Measurements from ENCODE around the gene NFKBIE.

Gene NFKBIE

GRCh38 chr6:44275271-44275748, 10.0 kb upstream of the NFKBIE start:
- DNase-seq (ENCODE audit: low read depth in 2 of 3, low spot score in 2 of 3): no peak

GRCh38 chr6:44273617-44274016, 8.3 kb upstream of the NFKBIE start:
- no peak for DNase-seq (ENCODE audit: low read depth in 2 of 3, low spot score in 2 of 3)

GRCh38 chr6:44272999-44273566, 7.7 kb upstream of the NFKBIE start:
- no peak for DNase-seq (ENCODE audit: low read depth in 2 of 3, low spot score in 2 of 3)

GRCh38 chr6:44272529-44272928, 7.2 kb upstream of the NFKBIE start:
- no peak for DNase-seq (ENCODE audit: low read depth in 2 of 3, low spot score in 2 of 3)

GRCh38 chr6:44271914-44272313, 6.6 kb upstream of the NFKBIE start:
- no peak for DNase-seq (ENCODE audit: low read depth in 2 of 3, low spot score in 2 of 3)

GRCh38 chr6:44271406-44271723, 6.0 kb upstream of the NFKBIE start:
- DNase-seq (ENCODE audit: low read depth in 2 of 3, low spot score in 2 of 3): no peak

GRCh38 chr6:44270526-44271405, 5.4 kb upstream of the NFKBIE start:
- no peak for DNase-seq (ENCODE audit: low read depth in 2 of 3, low spot score in 2 of 3)

GRCh38 chr6:44269921-44270525, 4.7 kb upstream of the NFKBIE start, which contains the start of gene TMEM151B:
TSS of gene TMEM151B (plus strand) at chr6:44270450. CDS start at chr6:44270743, 293 bp downstream.
- DNase-seq (ENCODE audit: low read depth in 2 of 3, low spot score in 2 of 3): no peak

- DNase-seq (ENCODE audit: low read depth in 2 of 3, low spot score in 2 of 3): no peak
Observed at GRCh38 chr6:44269178-44269920, 4.0 kb upstream of the NFKBIE start.

- no peak for DNase-seq (ENCODE audit: low read depth in 2 of 3, low spot score in 2 of 3)
Observed at GRCh38 chr6:44268095-44268628, 2.8 kb upstream of the NFKBIE start.

GRCh38 chr6:44267252-44267651, 1.9 kb upstream of the NFKBIE start:
- no peak for DNase-seq (ENCODE audit: low read depth in 2 of 3, low spot score in 2 of 3)

- no peak for DNase-seq (ENCODE audit: low read depth in 2 of 3, low spot score in 2 of 3)
Observed at GRCh38 chr6:44266347-44266746, 996 bp upstream of the NFKBIE start.

GRCh38 chr6:44265722-44266233, 427 bp upstream of the NFKBIE start:
- DNase-seq (ENCODE audit: low read depth in 2 of 3, low spot score in 2 of 3): no peak

- no peak for DNase-seq (ENCODE audit: low read depth in 2 of 3, low spot score in 2 of 3)
Observed at GRCh38 chr6:44264154-44265006, 971 bp downstream of the NFKBIE start.

GRCh38 chr6:44263354-44264100, 1.8 kb downstream of the NFKBIE start:
- no peak for DNase-seq (ENCODE audit: low read depth in 2 of 3, low spot score in 2 of 3)

GRCh38 chr6:44262467-44263353, 2.6 kb downstream of the NFKBIE start:
- no peak for DNase-seq (ENCODE audit: low read depth in 2 of 3, low spot score in 2 of 3)

GRCh38 chr6:44261581-44261980, 3.8 kb downstream of the NFKBIE start:
- no peak for DNase-seq (ENCODE audit: low read depth in 2 of 3, low spot score in 2 of 3)
